CD4-positive, alpha-beta T cell treated with Interleukin-17A for 1 hour (primary cell): ENCODE results near the gene C1QTNF8.

Source experiments
- DNase-seq: peaks from one replicate; pipeline ENCODE4 v3.0.0-alpha.2; 2020

C1QTNF8 gene

GRCh38 chr16:1040346-1040745 lies 55.7 kb downstream of the C1QTNF8 start:
- no peak for DNase-seq

GRCh38 chr16:1039762-1040161 lies 56.3 kb downstream of the C1QTNF8 start:
- no peak for DNase-seq

- DNase-seq: no peak
These were observed 57.1 kb downstream of the C1QTNF8 start for GRCh38 chr16:1038932-1039331.
